ENCODE data around the gene SHISAL1. TPM values are rescaled to one million over a fixed set of nuclear protein-coding genes. Genes with fewer than 3 reads are reported as not detected.

Gene SHISAL1
- total RNA-seq, 1 donor from 2014 or later: 0.99 TPM

DNA sequence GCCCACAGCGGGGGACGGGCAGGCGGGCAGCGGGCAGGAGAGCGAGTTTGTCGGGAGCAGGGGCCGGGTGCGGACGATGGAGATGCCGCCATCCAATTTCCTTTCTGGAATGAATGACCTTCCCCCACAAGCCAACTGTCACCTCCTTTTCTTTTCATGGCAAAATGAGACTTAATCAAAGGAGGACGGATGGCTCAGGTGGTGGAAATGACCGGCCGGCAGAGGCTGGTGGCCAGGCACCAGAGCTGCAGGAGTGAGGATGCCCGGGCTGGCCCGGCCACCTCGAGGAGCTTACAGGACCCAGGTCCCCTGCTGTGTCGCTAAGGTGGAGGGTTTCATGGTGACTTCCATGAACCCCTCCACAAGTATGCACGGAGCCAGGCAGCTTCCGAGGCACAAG lies 11.7 kb downstream of the SHISAL1 start:
- no peak for DNase-seq

GRCh38 chr22:44299124-44299523 lies 13.6 kb downstream of the SHISAL1 start:
- no peak for DNase-seq

- DNase-seq: no peak
Observed at GRCh38 chr22:44298406-44299091, 14.2 kb downstream of the SHISAL1 start.

- DNase-seq: no peak
Observed at GRCh38 chr22:44297470-44298061, 15.2 kb downstream of the SHISAL1 start.

- no peak for DNase-seq
Observed at GRCh38 chr22:44295406-44295805, 17.3 kb downstream of the SHISAL1 start.

GRCh38 chr22:44293876-44294275 lies 18.9 kb downstream of the SHISAL1 start:
- no peak for DNase-seq

GRCh38 chr22:44293034-44293433 lies 19.7 kb downstream of the SHISAL1 start:
- DNase-seq: no peak

- no peak for DNase-seq
Observed at GRCh38 chr22:44292521-44292920, 20.2 kb downstream of the SHISAL1 start.

- no peak for DNase-seq
Observed at GRCh38 chr22:44291674-44292360, 20.9 kb downstream of the SHISAL1 start.

GRCh38 chr22:44291265-44291664 lies 21.5 kb downstream of the SHISAL1 start:
- no peak for DNase-seq

GRCh38 chr22:44289414-44290171 lies 23.2 kb downstream of the SHISAL1 start:
- no peak for DNase-seq

DNA sequence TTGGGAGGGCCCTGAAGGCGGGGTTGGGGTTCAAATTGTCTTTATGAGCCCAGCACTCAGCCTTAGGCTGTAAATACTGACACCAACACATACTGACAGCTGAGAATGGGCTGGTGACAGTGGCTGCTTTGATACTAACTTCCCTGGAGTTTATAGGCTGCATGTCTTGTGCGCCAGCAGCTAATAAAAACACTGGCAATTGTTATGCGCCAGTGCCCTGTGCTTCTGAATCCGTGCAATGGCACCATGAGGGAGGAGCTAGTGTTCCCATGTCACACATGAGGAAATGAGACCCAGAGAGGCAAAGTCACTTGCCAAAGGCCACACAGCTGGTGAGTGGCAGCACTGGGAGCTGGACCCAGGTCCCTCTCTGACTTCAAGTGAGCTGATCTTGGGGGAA lies 23.8 kb downstream of the SHISAL1 start:
- no peak for DNase-seq

- no peak for DNase-seq
Observed at GRCh38 chr22:44287741-44288140, 25.0 kb downstream of the SHISAL1 start.

GRCh38 chr22:44287121-44287693 lies 25.5 kb downstream of the SHISAL1 start:
- DNase-seq: no peak

DNA sequence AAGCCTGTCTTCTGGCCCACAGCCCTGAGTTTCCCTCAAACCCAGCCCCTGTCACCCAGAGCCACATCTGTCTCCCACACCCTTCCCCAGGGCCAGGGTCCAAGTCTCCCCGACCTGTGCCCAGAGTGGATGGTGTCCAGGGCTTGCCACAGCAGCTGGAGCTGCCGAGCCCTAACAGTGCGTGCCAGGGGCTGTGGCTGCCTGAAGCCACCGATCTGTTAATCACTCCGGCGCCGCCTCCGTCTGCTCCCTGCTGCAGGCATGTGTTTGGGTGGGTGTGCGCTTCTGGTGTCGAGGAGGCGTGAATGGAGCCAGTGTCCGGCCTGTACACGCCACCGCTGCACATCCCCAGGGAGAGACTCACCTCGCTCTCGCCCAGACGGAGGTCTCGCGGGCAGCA lies 26.1 kb downstream of the SHISAL1 start:
- no peak for DNase-seq

DNA sequence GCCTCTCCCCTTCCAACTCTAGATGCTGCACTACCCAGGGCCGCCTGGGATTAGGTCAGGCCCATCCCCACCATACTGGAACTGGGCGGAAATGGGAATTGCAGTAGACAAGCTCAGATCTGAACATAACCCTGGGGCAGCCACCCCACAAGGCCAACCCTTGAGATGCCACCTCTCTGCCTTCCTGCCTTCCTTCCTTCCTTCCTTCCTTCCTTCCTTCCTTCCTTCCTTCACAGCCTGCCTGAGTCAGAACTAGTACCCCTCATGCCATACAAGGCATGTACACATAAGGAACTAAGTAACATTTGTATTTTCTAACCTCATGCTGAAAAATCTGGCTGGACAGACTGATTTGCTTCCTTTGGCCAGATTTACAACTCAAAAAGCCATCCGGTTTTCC lies 28.0 kb downstream of the SHISAL1 start:
- DNase-seq: no peak

GRCh38 chr22:44281768-44282637 lies 30.7 kb downstream of the SHISAL1 start:
- no peak for DNase-seq

DNA sequence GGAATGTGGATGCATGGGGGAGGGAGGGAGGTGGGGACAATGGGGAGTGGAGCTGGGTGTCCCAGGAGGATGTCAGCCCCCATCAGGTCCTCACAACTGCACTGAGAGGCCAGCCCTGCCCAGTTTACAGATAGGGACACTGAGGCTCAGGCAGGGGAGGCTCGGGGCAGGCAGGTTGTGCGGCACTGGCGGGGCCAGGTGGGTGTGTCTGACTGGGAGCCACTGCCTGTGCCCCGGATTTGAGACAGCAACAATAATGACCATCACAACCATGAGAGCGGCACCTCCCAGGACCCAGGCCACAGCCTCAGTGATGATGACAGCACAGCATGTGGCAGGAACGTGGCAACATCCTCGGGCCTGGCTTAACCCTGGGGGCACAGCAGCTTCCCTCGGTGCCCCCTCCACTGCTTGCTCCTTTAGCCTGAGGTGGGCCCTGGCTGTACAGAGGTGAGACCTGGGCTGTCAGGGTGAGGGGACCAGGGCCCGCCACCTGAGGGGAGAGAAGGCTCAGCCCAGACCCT lies 32.0 kb downstream of the SHISAL1 start:
- no peak for DNase-seq

GRCh38 chr22:44279069-44279360 lies 33.7 kb downstream of the SHISAL1 start:
- no peak for DNase-seq

- no peak for DNase-seq
Observed at GRCh38 chr22:44278243-44279068, 34.3 kb downstream of the SHISAL1 start.
